GM04503 (cell line): ENCODE data around the gene ACTL8.
A peak's percentile ranks its signal among the peaks of the same experiment; 100 is the strongest.

ENCODE experiments used
- DNase-seq: peaks from one replicate; pipeline ENCODE4 v3.0.0-alpha.2; 2012; ENCODE audit warnings: low read depth

ACTL8 gene

DNA sequence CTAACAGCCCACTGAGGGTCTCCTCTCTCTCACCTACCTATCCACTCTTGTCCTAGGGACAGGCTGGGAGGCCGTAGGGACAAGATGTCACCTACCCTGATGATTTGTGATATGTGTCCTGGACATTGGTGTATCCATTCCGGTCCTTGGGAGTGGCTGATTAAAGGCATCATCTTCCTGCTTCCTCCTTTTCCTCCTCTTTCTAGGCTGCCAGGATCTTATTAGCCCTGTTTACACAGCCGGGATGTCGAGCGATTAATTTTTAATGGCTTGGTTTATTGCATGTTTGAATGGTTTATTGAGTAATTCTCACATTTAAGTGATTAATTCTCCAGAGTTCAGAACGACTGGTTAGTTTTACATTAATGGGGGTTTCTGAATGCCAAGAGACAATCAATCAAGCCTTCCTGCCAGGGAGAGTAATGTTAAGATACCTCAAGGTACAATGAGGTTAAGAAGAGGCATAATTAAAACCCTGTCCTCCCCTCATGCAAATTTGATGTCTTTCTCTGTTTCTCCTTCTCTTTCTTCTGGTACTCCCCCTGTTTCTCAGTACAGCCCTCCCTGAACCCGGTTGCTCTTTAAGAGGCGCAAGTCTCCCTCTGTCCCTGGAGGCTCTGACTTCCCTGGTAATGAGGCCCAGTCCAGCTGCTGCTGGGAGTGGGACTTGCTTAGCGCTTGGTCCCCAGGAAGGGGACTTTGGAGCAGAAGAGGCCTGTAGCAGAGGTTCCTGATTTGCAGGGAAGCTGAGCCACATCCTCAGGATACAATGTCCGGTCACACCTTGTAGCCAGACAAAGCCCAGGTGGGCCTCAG is 50.9 kb downstream of the ACTL8 start:
- DNase-seq, result no peak

DNA sequence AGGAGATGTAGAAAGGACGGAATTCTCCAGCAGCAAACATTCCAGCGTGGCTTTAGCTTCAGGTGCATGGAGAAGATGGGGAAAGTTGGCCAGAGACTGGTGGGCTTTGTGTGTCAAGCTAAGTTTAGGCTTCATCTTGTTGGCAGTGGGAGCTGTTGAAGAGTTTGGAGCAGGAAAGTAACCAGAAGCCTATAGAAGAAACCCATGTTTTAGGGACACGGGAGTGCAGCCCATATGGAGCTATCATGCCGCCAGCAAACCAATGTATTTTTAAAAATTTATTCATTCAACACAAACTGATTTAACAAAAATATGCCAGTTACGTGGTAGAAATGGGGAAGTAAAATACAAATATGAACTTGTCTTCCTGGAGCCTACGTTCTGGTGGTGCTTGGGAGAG is 53.7 kb downstream of the ACTL8 start:
- DNase-seq, result no peak

DNA sequence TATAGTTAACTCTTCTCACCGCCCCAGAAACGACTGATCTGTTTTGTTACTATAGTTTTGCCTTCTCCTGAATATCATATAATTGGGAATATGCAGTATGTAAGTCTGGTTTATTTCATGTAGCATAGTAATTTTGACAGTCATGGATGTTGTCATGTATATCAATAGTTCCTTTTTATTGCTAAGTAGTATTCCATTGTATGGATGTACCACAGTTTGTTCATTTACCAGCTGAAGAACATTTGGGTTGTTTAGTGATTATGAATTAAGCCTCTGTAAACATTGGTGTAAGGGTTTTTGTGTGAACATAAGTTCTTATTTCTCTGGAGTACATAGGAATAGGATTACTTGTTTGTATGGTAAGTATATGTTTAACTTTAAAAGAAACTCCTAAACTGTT is 55.5 kb downstream of the ACTL8 start:
- no peak for DNase-seq

DNA sequence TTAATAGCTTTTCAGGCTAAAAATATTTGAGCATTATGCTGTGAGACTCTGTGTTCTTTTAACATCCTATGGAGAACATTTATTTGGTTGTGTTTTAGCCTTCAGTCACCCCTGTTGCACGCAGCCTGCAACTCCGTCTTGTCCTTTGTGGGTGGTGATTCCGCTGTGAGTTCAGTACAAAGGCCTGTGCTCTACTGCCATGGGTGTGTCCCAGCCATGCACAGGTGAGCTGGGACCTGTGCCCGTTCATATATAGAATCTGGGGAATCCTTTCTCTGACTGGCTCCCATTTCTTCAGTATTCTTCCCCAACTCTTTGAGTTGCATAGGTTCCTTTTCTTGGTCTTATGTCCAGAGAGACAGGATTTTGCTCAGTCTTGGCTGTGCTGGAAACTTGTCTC is 61.4 kb downstream of the ACTL8 start:
- DNase-seq, result no peak

DNA sequence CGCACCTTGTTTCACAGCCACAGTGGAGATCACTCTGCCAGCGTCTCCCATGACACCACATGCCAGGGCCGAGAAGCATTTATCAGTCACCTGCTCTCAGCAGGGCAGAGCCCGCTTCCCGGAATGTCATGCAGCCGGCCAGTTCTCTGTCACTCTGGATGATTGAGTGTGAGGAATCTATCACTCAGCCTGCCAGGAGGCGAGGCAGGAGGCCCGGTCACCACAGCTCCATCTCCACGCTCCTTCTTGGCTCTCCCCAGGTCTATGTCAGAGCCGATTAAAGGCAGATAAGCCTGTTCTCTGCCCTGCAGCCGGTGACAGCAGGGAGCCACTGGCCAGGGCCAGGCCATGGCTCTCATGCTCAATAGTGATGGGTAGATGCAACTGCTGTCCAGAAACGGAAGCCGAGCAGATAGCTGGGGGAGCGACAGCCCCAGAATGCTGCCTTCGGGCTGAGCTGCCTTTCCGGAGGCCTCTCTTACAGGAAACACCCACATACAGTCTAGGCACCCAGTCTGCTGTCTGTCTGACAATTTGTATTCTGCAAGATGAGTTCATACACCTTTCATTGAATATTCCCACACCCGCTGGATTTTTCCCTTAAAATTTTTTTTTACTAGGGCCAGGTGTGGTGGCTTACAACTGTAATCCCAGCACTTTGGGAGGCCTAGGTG is 64.1 kb downstream of the ACTL8 start:
- DNase-seq, result no peak

DNA sequence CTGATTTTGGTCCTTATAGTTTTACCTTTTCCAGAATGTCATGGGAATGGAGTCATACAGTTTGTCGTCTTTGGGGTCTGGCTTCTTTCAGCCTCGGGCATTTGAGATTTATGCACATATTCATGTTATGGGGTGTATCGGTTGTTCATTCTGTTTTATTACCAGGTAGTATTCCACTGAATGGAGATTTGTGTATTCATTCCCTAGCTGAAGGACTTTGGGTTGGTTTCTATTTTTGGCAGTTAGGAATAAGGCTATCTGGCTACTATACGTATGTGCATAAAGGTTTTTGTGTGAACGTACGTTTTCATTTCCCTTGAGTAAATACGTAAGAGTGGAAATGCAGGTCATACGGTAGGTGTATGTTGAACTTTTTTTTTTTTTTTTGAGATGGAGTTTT is 65.1 kb downstream of the ACTL8 start:
- DNase-seq, result no peak

GRCh38 chr1:17822741-17823426 is 67.8 kb downstream of the ACTL8 start:
- no peak for DNase-seq

GRCh38 chr1:17825273-17826164 is 70.4 kb downstream of the ACTL8 start:
- no peak for DNase-seq

GRCh38 chr1:17826165-17826488 is 71.0 kb downstream of the ACTL8 start:
- DNase-seq, result no peak

DNA sequence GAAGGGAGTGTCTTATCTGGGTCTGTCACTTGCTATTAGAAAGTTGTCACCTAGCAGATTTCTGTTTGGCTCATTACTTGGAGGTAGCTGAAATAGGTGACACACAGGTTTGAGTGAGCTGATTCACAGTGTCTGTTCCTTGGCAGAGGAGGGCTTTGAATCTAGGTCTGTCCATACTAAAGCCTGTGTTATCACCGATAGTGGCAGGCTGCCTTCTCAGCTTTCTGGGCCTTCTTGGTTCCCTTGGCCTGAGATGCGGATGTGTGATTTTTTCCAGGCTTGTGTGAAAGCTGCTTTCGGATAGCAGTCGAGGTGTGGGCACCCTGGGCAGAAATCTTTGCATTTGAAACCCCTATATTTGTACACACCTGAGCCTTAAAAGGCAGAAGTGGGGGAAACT is 73.9 kb downstream of the ACTL8 start:
- no peak for DNase-seq

GRCh38 chr1:17829579-17829978 is 74.4 kb downstream of the ACTL8 start:
- DNase-seq, result no peak

GRCh38 chr1:17831597-17831996 is 76.5 kb downstream of the ACTL8 start:
- DNase-seq, result no peak

- DNase-seq, result no peak
Observed at GRCh38 chr1:17833661-17834501, 78.7 kb downstream of the ACTL8 start.

DNA sequence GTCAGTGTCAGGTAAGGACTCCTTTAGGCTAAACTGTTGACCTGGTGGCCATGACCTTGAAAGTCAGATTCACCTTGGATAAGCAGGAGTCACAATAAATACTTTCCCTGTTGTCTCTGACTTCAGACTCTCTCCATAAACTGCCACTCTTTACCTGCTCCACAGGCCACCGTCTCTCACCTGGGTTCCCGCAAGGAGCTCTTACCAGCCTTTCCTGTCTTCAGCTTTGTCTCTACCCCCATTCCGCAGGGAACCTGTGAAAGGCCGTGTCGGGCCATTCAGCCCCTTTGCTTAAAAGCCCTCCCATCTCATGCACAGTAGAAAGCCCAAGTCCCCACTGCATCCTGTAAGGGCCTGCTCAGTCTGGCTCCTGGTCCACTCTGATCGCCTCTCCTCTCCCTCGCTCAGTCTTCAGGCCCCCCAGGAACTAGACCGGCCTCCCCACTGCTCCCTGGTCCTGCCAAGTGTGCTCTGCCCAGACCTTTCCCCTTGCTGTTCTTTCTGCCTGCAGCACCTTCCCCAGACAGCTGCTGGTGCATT is 79.5 kb downstream of the ACTL8 start:
- no peak for DNase-seq

DNA sequence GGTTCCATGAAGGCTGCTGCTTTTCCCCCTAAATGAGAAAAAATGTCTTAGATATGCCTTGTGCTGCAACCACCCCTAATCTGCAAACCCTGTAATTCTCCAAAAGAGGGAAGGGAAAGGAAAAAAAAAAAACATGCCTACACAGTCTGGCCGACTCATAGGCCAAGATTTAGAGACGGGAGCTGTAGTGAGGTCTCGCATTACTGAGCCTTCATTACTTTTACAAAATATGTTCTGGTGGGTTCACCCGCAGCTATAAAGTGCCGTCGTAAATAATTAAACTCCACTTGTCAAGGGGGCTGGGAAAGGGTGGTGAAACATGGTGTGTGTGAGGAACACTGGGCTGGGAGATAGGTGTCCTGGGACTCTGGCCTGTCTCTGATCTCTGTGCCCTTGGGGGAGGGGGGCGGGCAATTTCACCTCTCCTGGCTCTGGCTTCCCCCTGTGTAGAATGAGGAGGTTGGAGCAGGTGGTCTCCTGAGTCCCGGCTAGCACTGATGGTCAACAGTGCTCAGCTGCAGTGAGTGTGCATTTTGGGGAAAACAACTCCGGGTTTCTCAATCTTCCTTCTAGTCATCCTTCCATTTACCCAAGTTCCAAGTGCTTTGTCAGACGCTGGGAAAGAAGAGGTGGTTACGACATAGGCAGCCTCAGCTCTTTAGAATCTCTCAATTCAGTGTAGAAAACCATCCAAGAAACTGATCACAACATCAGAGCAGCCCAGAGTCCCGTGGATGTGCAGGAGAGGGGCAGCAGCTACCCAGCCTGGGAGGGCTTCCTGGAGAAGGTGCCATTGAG is 82.3 kb downstream of the ACTL8 start:
- DNase-seq, result peak; percentile 10

GRCh38 chr1:17839641-17840196 is 84.6 kb downstream of the ACTL8 start:
- DNase-seq, result no peak

- DNase-seq, result no peak
Observed at GRCh38 chr1:17841944-17842343, 86.8 kb downstream of the ACTL8 start.

DNA sequence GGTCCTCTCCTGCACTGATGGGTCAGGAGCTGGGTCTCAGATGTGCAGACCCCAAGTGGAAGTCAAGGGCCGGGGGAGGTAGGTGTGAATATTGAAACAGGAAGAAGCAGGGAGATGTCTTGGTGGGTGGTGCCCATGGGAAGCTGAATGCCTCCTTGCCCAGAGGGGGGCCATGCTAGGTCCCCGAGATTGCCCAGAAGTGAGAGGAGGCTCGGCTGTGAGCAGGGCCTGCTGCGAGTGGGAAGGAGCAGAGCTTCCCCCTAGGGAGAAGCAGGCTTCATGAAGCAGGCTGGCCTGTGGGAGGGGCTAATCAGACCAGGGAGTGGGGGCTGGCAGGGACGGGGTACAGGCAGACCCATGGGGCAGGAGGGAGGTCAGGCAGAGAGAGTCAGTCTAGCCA is 87.6 kb downstream of the ACTL8 start:
- no peak for DNase-seq

- no peak for DNase-seq
Observed at GRCh38 chr1:17844185-17844826, 89.2 kb downstream of the ACTL8 start.
